Activated naive CD4-positive, alpha-beta T cell treated with Interleukin-2 at 50 U/mL for 16 hours (primary cell): ENCODE measurements around the gene PHLDA2.

ENCODE experiments used
- DNase-seq: peaks from one replicate; pipeline ENCODE4 v3.0.0-alpha.2; 2020

The PHLDA2 gene

GRCh38 chr11:2896047-2896446 lies 33.2 kb downstream of the PHLDA2 start:
- DNase-seq: no peak

DNA sequence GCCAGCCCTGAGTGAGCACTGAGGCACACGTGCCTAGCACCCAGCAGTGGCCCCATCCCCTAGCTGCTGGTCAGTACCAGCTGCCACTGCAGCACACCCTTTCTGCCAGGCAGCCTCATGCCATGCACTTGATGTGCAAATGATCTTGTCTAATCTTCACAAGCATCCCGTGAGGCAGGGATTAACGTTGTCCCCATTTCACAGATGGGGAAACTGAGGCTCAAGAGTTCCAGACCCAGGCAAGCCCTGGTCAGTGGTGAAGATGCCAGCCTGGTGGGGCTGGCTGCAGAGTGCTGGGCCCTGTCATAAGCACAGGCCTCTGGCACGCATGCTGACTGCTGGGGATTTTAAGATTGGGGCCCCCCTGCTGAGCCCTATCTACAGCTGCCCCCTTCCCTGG lies 35.3 kb downstream of the PHLDA2 start:
- no peak for DNase-seq

- DNase-seq: peak; percentile 42
Observed at GRCh38 chr11:2892967-2893528, 36.2 kb downstream of the PHLDA2 start.

DNA sequence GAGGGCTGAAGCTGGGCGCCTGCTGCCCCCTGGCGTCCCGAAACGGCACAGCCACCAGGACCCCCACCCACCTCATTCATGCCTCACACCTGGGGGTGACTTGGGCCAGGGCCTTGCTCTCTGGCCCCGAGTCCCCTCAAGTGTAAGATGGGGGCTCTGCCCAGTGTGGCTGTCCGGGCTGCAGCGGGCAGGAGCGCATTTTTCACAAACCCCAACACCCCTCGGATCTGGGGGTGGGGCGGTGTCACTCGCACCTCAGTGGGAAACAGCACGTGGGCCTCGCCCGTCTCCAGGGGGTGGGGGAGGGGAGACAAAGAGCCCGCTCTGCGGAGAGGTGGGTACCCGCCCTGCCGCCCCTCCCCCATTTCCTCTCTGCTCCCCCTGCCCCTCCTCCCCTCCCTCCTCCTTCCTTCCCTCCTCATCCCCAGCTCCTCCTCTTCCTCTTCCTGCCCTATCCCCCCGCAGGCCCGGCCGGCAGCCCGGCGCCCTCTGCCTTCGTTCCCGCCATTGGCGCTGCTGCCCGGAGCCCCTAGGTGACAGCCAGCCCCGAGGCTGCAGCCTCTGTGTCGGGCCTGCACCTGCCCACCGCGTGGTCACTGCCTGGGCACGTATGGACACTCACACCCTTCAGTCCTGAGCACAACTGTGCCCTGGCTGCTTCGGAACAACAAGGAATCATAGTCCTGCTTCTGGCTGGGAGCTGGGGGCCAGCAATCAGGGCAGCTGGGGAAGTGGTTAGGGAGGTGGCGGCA lies 36.8 kb downstream of the PHLDA2 start:
- DNase-seq: peak; percentile 70

GRCh38 chr11:2891326-2892214 lies 37.6 kb downstream of the PHLDA2 start:
- DNase-seq: no peak

GRCh38 chr11:2890466-2891294 lies 38.5 kb downstream of the PHLDA2 start:
- DNase-seq: no peak

DNA sequence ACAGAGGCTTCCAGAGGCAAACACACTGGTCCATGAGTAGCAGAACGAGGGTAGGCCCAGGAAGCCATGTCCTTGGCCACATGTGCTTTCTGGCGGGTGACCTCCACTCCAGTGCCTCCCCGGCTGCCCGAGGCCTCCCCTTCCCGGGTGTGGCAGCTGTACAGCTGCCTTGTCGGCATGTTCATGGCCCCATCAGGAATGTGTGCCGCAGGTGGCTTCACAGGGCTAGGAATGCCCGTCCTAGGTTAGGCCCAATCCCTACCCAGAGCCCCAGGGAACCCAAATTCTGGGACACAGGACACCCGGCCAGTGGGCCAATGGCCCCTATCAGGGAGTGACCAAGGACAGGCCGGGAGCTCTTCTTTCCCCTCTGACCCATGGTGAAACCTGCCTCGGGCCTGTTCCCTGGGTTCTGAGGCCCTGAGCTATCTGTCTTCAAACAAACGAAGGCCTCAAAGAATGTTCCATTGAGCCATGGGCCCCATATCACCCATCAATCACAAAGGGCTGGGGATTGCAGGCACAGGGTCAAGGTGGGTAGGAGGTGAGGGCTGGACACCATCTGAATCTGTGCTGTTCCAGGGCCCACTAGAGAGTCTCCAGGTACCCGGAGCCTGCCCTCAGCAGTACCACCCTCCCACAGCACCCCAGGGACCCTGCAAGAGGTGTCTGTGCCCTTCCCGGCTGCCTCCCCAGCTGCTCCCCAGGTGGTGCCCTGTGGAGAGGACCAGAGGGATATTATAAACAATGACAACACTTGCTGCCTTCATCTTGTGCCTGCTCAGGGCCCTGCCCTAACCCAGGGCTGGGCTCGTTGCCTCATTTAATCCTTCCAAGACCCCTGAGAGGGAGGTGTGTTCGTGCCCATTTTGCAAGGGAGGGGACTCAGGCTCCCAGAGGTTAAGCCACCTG lies 39.6 kb downstream of the PHLDA2 start:
- no peak for DNase-seq

DNA sequence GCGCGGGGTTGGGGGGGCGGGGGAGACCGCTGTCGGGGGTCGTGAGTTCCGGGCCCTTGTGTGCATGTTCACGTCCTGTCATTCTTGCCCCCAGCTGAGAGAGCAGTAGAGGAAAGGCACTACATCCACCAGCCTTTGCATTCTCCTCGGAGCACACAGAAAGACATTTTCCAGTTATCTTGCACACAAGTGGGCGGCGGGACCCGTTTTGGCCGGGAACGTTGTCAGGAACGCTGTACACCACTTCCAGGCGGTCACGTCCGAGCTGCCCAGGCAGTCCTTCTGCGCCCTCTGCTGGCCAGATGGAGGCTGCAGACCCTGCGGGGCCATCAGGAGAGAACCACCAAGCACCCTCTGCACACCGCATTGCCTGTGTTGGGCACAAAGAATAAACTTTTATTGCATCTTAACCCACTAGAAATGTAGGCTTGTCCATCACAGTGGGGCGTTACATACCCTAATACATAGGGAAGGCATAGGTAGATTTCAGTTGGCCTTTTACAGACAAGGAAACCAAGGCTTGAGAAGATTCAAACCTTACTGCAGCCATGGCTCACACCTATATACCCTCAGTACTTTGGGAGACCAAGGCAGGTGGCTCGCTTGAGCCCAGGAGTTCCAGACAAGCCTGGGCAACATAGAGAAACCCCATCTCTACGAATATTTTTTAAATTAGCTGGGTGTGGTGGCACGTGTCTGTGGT lies 40.8 kb downstream of the PHLDA2 start:
- peak; percentile 87 for DNase-seq

GRCh38 chr11:2887515-2888195 lies 41.6 kb downstream of the PHLDA2 start:
- DNase-seq: no peak

DNA sequence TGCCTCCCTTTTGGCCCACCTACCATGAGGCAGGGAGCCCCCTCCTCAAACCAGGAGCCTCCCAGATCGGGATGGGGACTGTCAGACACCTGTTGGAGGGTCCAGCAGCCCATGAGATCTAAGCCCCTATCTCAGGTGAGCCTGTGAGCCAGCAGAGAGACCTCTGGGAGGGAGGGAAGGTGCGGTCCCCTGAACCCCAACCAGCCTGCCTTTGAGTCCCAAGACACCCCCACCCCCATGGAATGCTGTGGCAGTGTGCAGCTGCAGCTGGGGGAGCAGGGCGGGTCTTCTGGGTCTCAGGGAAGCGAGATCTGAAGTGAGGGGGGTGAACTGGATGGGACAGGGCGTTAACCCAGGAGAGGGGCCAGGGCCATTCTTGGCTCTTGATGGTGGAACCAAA lies 42.3 kb downstream of the PHLDA2 start:
- DNase-seq: no peak

DNA sequence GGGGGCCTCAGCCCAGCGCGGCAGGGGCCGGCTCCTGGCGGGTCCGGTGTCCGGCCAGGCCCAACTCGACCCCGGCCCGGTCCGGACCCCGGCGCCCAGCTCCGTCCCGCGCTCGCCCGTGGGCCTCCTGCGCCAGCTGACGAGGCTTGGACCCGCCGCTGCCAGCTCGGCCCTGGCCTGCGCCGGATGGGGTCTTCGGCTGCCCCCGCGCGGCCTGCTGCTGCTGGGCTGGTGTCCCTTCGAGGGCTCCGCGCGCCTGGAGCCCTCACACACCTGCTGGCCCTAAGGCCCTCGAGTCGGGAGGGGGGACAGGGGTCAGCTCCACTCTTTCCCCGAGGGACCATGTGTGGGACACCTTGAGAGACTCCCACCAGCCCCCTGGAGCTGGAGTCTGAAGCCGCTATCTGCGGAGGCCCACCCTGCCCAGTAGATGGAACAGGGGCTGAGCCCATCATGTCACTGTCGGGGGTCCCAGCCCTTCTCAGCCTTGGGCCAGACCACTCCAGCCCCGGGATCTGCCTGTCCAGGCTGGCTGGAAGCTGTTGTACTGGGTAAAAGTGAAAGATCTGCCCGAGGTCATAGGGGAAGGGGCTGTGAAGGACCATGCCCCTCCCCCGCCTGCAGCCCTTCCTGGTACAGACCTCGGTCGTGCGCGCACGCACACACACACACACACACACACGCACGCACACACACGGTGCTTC lies 42.9 kb downstream of the PHLDA2 start:
- DNase-seq: peak; percentile 23

DNA sequence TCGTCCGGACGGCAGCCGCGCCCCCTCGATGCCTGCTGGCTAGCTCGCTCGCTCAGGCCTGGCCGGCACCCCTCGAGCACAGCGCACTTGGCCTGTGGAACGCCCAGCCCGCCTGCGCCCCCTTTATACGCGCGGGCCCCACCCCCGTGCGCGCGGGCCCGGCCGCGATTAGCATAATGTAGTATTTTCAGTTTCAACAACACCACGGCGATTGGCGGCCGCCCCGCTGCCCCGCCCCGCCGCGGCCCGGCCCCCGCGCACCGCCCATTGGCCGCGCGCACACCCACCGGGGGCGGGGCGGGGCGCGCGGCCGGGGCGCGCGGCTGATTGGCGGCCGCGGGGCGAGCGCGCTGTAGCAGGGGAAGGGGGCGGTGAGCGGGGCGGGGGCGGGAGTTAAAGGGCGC lies 43.5 kb downstream of the PHLDA2 start, which contains the start of gene CDKN1C:
Gene CDKN1C, minus strand, starts transcription at position 98 of the 404 bp plus-strand sequence. CDS start 319 bp downstream, outside the sequence.
- peak; percentile 83 for DNase-seq

GRCh38 chr11:2885017-2885677 lies 44.1 kb downstream of the PHLDA2 start:
- peak; percentile 27 for DNase-seq

DNA sequence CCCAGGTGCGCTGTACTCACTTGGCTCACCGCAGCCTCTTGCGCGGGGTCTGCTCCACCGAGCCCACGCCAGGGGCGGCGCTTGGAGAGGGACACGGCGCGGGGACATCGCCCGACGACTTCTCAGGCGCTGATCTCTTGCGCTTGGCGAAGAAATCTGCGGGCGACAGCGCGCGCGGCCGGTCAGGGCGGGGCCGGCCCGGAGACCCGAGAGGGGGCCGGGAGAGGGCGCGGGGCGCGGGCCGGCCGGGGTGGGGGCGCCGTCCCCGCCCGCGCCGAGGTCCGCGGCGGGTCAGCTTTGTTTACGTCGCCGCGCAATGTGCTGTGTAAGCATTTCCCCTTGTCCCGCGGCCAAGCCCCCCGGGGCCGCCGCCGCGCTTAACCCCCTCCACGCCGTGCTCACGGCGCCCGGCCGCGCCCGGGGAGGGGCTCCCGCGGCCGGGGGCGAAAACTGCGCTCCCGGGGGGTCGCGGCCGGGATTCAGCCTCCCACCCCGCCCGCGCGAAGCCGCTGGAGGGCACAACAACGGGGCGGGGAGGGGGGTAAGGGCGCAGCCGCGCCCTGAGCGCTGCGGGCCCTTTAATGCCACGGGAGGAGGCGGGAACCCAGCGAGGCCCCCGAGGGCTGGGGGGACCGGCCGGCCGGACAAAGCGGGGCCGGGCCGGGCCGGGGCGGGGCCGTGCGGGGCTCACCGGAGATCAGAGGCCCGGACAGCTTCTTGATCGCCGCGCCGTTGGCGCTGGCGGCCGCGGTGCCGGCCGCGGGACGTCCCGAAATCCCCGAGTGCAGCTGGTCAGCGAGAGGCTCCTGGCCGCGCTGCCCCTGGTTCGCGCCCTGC lies 45.0 kb downstream of the PHLDA2 start:
- DNase-seq: no peak

DNA sequence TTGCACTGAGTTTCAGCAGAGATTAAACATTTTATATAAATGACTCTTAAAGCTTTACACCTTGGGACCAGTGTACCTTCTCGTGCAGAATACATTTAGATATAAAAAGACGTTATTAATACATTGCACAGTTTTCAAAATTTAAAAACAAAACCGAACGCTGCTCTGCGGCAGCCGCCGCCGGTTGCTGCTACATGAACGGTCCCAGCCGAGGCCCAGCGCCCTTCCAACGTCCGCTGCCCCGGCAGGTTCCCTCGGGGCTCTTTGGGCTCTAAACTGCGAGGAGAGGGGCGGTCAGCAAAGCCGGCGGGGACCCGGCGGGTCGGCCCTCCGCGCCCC lies 45.6 kb downstream of the PHLDA2 start:
- no peak for DNase-seq

DNA sequence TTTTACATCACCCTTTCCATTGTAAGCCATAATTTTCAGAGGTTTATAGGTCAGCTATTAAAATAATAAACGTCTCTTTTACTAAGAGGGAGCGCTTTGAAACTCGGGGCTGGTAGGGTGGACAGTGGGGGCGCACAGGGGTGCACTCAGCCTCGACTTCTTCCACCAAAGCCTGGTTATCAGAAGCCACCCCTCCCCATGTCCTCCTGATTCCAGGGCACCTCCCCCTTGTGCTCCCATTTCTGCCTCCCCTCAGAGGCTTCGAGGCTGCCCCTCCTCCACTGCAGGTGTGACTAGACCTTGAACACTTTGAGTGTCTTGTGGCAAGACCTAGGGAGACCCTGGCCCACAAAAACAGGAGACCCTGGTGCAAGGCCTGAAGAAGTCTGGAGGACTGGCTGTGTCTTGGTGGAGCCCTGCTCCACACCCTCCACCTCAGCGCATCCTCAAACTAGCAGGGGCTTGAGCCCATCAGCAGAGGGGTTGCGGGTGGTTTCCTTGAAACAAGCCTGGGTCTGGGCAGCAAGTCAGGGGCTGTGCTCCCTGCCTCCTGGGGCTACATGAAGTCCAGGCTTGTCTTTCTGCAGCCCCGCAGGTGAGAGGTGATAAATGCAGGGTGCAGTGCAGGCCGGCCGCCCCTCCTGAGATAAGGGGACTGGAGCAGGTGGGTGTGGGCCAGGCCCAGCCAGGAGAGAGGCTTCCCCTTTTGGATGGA lies 46.7 kb downstream of the PHLDA2 start:
- no peak for DNase-seq

DNA sequence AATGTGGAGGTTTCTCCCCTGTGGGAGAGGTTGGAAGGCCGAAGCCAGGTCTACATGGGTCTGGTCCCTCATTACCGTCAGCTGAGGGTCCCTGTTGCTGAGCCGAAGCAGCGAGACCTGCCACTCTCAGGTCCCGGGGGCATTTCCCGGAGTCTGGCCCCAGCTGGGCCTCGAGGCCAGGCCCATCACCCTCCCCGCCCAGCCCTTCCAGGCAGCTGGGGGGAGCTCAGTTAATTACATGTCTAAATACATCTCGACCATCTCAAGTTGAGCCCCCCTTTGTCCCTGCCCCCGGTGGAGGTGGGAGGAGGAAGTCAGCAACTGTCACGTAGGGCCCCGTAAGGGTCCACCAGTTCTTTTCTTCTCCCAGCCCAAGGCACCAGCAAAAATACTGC lies 47.2 kb downstream of the PHLDA2 start:
- no peak for DNase-seq
